NCI-H446 treated with DMSO at 0.1 percent for 48 hours (cell line): Measurements from ENCODE around the gene CD1D.
A peak's percentile ranks its signal among the peaks of the same experiment; 100 is the strongest.
"Not testable (repeated sequence)": the region's sequence is repeated elsewhere in the genome, so short reads cannot be mapped to it uniquely, and the experiment has no call there.

Experiments used
- DNase-seq: peaks from one replicate; lab custom pipeline; 2025; lab: John Stamatoyannopoulos, UW

Gene CD1D

DNA sequence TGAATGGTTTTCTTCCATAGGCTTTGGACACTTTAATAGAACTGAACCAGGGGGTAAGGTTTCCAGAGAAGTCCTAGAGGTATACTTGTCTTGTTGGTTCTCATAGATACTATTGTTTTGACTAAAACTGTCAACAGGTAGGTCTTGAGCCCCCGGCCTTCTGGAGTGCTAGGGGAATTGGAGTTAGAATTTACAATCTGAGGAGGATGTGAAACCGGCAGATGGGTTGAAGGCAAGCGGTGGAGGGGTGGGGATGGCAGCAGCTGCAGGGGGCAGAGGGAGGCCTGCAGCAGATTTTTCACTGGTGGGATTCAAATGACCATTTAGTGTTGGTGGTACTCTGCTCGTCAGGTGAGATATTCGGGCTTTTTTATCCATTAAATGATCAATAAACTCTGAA, 4.3 kb upstream of the CD1D start:
- DNase-seq, result no peak

DNA sequence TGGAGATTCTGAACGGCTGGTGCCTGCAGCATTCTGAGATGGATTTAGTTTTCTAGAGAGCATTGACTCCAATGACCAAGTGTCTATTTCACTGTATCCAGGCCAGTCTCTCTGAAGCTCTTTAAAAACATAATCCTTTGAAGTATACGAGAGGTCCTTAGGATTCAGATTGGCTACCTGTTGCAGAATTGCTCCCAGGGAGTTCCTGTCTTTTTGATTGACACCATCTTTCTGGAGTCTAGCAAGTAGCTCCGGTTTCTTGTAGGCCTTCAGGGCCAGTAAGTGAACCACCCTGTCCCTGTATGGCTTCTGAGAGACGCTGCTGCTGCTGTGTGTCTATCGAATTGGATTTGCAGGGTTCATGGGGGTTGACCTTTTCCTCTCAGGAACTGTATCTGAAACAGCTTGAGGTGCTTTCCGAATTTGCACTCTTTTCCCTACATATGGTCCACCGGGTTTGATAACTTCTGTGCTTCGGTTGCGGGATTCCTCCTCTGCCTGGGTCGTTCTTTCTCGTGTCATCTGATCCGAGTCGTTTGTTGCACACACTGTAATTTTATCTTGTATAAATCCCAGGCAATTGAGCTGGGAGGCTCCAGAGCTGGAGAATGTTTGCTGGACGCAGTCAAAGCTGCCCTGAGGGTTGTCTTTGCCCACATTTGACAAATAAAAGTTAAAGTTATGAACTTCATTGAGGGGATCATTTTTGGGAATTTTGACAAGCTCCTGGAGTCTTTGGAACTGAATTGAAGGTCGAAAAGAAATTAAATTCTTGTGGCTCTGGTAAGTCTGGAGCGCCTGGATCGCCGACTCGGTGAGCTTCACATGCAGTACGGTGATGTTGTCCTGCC, 3.6 kb upstream of the CD1D start:
- not testable (repeated sequence) for DNase-seq

DNA sequence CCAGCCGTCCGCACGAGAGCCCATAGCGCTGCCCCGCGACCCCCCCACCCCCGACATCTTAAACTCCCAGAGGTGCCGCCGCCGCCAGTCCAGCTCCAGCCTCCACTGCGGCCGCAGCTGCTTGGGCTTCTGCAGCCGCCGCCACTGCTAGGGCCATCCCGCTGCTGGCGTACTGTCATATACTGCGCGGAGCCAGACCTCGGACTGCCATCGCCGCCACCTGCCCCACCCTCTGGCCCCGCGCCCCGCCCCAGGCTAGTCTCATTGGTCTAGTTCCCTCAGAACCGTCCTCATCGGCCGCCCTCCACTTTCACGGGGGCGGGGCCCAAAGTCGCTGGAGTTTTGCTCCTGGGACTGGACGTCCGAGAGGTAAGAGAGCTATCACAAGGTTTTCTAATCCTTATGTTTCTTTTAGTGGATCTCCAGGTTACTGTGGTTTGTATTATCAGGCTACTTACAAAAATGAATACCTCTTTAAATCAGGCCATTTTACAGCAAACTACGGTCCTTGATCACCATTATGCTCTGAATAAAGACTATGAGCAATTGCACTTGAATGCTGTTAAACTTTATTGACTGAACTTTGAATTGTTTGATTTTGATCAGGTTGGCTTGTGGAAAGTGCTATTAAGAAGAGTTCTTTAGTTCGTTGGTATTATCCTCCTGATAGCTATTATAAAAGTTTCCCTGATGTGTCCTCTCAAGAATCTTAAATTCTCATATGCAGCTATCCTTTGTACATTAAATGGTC, 2.8 kb upstream of the CD1D start:
- peak; percentile 0 for DNase-seq

DNA sequence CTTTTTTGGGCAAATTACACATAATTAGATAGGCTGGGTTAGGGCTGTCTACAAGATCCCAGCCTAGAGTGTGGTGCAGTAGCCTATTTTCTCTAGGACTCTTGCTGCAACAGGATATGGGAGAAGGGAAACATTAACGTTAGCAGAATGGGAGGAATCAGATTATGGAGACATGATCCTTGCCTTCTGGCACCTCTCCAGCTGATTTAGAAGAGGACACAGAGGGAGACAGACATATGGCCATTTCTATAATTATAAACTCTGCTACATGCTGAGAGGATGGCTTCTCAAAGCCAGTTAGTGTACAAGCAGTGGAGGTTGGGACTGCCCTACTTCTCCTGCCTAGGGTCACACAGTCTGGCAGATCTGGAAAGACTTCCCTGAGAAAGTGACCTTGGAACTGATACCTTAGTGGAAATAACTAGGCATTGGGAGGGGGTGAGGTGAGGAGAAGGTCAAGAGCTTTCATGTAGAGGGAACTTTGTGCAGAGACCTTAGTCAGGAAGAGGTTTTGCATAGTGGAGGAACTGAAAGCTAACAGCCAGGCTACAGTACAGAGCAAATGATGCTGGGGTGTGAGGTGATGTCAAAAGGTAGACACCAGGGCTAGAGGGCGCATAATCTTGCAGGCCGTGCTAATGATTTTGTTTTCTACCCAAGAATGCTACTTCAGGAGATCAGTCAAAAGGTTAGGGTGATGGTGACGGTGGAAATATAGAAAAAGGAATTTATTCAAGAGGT, 1.2 kb upstream of the CD1D start:
- DNase-seq, result no peak

DNA sequence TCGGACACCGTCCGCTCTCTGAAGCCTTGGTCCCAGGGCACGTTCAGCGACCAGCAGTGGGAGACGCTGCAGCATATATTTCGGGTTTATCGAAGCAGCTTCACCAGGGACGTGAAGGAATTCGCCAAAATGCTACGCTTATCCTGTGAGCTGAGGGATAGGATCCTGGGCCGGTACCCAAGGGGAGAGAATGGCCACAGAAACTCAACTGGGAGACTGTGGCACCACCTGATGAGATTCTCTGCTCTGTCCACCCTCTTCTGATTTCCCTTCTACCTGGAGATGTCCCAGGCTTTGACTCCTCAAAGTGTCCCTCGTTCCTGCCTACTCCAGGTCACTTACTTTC, 855 bp downstream of the CD1D start:
- no peak for DNase-seq

DNA sequence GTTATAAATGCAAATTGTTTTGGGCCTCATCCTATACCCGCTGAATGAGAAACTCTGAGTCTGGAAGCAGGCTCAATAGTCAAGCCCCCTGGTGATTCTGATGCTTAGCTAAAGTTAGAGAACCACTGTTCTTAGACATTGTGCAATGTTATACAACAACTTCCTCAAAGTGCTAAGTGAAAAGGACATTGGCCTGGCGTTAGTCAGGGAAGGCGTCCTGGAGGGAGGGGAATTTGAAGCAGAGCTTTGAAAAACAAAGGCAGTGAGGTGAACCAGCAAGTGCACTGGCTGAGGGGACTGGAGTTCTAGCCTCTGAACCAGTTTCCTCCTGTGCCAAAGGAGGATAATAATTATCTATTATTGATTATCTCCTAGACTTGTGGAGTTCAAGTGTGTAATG, 5.1 kb downstream of the CD1D start:
- DNase-seq, result no peak

DNA sequence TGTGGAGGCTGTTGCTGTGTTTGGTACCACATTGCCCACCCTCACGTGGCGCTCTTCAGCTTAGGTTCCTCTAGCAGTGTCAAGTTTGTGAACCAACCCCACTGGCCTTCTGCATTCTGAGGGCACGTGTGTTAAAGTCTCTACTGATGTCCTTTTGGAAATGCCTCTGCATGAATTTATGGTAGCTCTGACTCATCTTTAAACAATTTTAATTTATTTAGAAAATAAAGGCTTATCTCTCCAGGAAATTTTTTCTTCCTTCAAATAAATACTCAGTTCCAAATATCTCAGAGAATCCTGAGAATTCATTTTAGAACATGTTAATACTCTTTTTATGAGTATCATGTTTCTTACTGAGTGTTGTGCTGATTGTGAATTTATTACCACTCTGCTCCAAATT, 5.5 kb downstream of the CD1D start:
- no peak for DNase-seq

DNA sequence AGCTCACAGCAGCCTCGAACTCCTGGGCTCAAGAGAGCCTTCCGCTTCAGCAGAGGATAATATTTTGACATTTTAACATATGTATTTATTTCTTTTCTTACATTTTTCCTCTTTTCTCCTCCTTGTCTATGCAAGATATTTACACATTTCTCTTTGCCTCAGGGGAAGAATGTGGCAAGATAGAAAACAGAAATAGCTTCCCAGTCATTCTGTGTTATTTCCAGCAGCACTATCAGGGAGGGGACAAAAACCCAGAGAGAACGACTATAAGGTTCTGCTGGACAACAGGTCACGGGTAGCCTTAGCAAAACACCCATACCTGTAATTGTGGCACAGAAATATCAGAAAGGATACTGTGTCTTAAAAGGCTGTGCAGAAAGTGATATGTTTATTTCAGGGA, 7.9 kb downstream of the CD1D start:
- no peak for DNase-seq

DNA sequence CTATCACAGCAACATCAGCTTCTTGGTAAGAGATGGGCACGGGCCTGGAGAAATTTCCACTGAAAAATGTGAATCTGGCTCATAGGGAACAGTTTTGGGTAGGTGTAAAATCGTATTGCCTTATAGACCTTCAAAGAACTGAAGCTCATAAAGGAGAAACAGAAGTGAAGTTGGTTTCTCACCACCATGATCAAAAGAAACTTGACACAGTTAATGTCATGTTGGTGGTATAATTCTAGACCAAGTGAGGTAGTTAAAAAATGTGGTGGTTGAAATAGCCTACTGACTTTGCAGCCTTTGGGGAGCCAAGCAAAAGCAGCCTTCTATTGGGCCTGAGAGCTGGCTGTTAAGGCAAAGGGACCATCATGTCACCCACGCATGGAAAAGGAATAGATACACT, 8.9 kb downstream of the CD1D start:
- no peak for DNase-seq

DNA sequence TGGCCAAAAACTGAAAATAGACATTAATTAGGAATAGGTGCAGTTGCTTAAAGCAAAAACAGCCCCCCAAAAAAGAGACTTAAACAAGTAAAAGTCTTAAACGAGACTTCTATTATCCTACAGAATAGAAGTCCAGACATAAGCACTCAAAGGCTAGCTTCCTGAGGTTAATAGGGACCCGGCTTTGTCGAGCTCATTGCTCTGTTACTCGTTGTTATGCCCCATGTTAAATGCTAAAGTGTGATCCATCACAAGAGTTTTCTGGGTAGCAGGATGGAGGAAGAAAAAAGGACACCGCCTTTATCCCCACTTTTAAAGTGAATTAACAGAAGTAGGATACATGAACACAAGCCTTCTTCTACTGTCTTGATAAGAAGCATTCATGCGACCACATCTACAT, 10.6 kb downstream of the CD1D start:
- DNase-seq, result no peak

DNA sequence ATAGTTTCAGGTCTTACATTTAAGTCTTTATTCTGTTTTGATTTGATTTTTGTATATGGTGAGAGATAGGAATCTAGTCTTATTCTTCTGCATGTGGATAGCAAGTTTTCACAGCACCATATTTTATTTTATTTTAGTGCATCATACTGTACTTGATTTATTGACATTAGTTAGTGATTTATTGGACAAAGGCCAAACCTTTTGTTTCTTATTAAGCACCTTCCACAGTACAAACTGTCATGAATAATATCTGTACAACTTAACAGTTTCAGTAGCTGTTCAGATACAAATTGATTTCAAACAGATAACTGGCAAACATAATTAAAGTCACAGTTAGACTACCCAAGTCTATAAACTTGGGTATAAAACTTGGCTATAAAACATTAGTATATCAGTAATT, 15.8 kb downstream of the CD1D start:
- DNase-seq, result no peak

DNA sequence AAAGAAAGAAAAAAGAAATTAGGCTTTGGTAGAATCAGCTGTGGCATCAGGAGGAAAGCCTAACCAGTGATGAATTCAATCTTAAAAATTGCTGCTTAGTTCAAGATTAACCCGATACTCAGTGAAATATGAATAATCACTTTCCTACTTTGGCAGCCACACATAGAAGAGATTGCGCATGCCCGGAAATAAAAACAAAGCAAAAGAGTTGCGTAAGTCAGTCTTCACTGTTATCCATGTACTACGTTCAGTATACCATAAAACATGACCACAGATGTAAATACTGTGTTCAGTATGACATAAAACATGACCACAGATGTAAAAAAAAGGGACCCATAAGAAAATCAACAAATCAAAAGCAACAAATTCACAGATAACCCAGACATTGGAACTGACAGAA, 19.2 kb downstream of the CD1D start:
- no peak for DNase-seq

DNA sequence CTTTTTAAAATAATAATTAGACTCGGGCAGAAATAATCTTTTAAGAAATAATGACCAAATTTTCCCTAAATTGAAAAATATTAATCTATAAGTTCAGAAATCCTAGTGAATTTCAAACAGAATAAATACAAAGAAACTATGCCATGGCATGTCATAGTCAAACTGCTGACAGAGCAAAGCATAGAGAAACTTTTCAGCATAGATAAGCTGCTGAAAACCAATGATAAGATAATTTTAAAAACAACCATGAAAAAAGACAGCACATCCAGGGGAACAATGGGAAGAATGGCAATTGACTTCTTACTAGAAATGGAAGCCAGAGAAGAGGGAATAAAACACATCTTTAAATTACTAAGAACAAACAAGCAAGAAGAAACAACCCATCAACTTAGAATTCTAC, 19.8 kb downstream of the CD1D start:
- DNase-seq, result no peak

DNA sequence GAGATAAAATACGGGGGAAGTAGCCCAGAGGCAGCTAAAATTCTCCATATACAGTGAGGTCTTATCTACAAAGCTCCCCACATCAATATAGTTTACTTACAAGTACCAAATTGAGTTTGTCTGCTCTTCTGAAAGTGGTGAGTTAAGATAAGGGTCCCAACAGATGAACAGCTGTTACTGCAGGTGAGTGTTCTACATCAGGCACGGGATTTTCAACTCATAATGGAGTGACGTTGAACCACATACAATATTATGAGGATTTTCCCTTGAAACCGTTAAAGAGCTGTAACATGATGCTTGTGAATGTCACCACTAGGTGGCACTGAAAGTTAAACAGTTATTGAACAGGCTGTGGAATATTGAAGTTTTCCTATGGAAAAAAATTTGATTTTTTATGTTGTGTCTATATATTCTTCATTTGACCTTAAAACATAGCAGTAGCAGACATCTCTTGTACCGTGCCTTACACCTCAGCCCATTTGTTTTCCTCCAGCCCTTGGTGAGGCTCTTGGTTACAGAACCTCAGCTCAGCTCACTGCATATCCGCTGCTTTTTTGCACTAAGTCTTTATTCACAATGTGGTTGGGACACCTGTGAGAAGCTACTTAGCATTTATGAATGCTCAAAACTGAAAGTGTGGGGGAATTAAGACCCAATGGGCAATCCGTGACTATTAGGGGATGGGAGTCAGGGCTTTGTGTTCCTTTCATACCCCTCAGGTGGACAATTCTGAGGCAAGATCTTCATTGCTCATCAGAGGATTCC, 23.2 kb downstream of the CD1D start:
- peak; percentile 46 for DNase-seq

DNA sequence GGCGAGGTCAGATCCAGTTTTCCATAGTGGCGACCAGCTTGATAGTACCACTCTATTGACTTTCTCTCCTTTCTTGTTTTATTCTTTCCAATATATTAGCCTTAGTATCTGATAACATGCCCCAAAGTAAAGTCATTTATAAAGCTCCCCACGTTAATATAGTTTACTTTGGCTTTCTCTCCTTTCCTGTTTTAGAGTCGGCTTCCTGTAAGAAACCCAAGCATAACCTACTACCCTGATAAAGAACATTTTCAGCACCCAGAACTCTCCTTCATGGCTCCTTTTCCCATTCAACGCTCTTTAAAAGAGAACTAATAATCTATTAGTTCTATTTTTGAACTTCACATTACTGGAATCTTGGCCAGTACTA, 23.7 kb downstream of the CD1D start:
- DNase-seq, result no peak

DNA sequence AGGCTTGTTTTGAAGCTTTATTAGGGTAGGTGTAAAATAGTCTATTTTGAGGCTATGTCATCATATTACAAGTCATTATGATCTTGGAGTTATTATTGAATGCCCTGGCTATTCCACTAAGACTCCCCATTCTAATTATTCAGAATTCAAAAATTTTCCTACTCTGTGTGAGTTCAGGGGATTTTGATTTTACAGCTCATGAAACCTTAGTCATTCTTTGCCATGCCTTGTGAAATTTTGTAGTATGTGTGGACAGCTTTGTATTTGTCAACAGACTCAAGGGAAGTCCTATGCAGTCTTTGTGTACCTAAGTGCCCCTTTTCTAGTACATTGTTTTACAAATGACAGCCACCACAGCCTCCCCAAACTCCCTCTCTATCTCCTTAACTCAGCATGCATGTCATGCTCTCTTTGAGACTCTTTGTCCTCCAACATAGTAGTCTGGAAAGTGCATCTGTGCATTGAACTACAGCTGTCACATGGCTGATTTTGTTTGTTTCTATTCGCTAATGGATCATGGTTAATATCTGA, 28.0 kb downstream of the CD1D start:
- DNase-seq, result no peak

DNA sequence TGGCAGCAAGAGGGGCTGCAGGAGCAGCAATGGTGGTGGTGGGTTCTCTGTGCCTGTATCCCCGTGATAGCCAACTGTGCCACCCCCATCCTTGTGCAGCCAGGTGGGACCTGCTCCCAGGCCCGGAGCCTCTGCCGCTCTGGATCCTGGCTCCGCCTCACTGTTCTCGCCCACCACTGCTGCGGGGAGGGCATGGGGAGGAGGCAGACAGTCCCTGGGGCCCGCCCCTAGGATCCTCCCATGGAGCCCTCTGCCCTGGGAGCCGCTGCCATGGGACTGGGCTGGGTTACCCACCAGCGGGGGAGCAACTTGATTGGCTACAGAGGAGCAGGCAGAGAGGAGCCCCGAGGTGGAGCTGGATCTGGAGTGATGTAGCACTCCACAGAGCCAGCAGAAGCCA, 31.6 kb downstream of the CD1D start:
- DNase-seq, result no peak

DNA sequence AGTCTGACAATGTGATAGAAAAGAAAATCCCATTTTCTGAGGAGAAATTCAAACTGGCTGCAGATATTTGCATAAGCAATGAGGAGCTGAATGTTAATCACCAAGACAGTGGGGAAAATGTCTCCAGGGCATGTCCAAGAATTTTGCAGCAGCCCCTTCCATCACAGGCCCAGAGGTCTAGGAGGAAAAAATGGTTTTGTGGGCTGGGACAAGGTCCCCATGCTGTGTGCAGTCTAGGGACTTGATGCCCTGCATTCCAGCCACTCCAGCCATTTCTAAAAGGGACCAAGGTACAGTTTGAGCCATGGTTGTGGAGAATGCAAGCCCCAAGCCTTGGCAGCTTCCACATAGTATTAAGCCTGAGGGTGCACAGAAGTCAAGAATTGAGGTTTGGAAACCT, 42.8 kb downstream of the CD1D start:
- not testable (repeated sequence) for DNase-seq

DNA sequence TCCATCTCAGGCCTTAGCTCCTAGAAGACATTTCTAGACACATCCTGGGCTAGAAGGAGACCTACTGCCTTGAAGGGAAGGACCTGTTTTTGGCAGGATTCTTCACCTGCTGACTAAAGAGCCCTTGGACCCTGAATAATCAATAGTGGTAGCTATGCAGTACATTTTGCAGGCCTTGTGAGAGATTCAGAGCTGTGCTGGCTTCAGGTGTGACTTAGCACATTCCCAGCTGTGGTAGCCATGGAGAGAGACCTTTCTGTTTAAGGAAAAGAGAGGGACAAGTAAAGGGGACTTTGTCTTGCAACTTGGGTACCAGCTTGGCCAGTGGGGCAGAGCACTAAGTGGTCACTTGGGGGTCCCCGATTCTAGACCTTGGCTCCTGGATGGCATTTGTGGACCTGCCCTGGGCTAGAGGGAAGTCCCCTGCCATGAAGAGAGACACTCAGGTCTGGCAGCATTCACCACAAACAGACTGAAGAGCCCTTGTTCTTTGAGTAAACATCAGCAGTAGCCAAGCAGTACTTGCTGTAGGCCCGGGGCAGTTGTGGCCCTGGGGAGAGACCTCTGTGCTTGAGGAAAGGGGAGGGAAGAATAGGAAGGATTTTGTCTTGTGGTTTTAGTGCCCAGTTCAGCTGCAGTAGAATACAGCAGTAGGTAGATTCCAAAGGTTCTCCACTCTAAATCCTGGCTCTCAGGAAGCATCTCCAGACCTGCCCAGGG, 47.4 kb downstream of the CD1D start:
- no peak for DNase-seq
